Gastrocnemius medialis (tissue), 4 donors: ENCODE measurements around the gene ZNF784.

ENCODE experiments used
- CTCF ChIP-seq, 5 experiments: fragments of 450-650 bp in 3 of 5; fragments of 200-600 bp in 2 of 5; sonication (generic) in 2 of 5; IDR thresholded peaks in 4 of 5; conservative IDR thresholded peaks in 1 of 5; 1 replicate in 4 of 5; 2 replicates in 1 of 5; pipeline ENCODE4 v1.5.1; 2016 to 2019; ENCODE audit warnings: antibody characterized with exemption in 5 of 5, mild to moderate bottlenecking in 3 of 5, moderate library complexity in 3 of 5
- POLR2A ChIP-seq, 2 donors: fragments of 450-650 bp; IDR thresholded peaks; one replicate each; pipeline ENCODE4 v1.6.1; 2017; ENCODE audit warnings: antibody characterized with exemption in 2 of 2, mild to moderate bottlenecking in 2 of 2, moderate library complexity in 2 of 2

- no peak for TF ChIP-seq CTCF (IDR thresholded peaks at IDR 0.05 in 4 of 5, conservative IDR thresholded peaks at IDR 0.05 in 1 of 5)
- TF ChIP-seq POLR2A (IDR thresholded peaks at IDR 0.05) = no peak
These were observed 36.0 kb upstream of the ZNF784 start for GRCh38 chr19:55660404-55660803.
